Transverse colon (tissue), 4 donors: ENCODE data around the gene SNX13. TPM values are rescaled to one million over a fixed set of nuclear protein-coding genes. Genes with fewer than 3 reads are reported as not detected.

Source experiments
- DNase-seq: peaks from one replicate; pipeline ENCODE4 v3.0.0-alpha.2; 2019
- H3K27ac ChIP-seq, 4 donors: fragments of 200-600 bp; sonication (generic); 2 replicates each; pipeline ENCODE4 v1.5.1; 2016 to 2018; ENCODE audit warnings: inconsistent platforms in 4 of 4
- H3K27me3 ChIP-seq: fragments of 200-600 bp; sonication (generic); 2 replicates; pipeline ENCODE4 v1.5.1; 2017; ENCODE audit warnings: inconsistent platforms
- H3K36me3 ChIP-seq, 4 donors: fragments of 200-600 bp; sonication (generic); 2 replicates each; pipeline ENCODE4 v1.5.1; 2017 to 2019; ENCODE audit warnings: inconsistent platforms in 4 of 4
- H3K4me1 ChIP-seq, 4 donors: fragments of 200-600 bp; sonication (generic); 2 replicates each; pipeline ENCODE4 v1.5.1; 2017 to 2020; ENCODE audit warnings: inconsistent platforms in 4 of 4
- H3K4me3 ChIP-seq, 4 donors: fragments of 200-600 bp; sonication (generic); 1 replicate in 1 of 4; 2 replicates in 3 of 4; pipeline versions ENCODE4 v1.5.1 to v1.6.1; 2017 to 2019; ENCODE audit warnings: inconsistent platforms in 4 of 4
- H3K9me3 ChIP-seq, 2 donors: fragments of 200-600 bp; sonication (generic); 2 replicates each; pipeline ENCODE4 v1.5.1; 2017 to 2019; ENCODE audit warnings: inconsistent platforms in 2 of 2
- CTCF ChIP-seq, 5 experiments: fragments of 200-600 bp in 3 of 5; fragments of 450-650 bp in 2 of 5; sonication (generic) in 3 of 5; IDR thresholded peaks; 1 replicate in 2 of 5; 2 replicates in 3 of 5; pipeline ENCODE4 v1.5.1; 2016 to 2017; ENCODE audit warnings: antibody characterized with exemption in 5 of 5, inconsistent platforms in 3 of 5, mild to moderate bottlenecking in 2 of 5, moderate library complexity in 1 of 5
- EP300 ChIP-seq: sonication (generic); formaldehyde crosslinking; IDR thresholded peaks from one replicate; pipeline ENCODE4 v1.6.1; 2017; ENCODE audit warnings: antibody characterized with exemption, low read depth
- POLR2A ChIP-seq: fragments of 450-650 bp; IDR thresholded peaks from one replicate; pipeline ENCODE4 v1.6.1; 2016; ENCODE audit warnings: antibody characterized with exemption, mild to moderate bottlenecking, moderate library complexity
- POLR2AphosphoS5 ChIP-seq, 3 donors: sonication (generic); formaldehyde crosslinking; IDR thresholded peaks; one replicate each; pipeline ENCODE4 v1.6.1; 2016; ENCODE audit warnings: antibody characterized with exemption in 3 of 3
- WGBS, 2 donors: methylation state at CpG; one replicate each; pipeline ENCODE4 v1.1.5; 2018; ENCODE audit warnings: low coverage in 1 of 2; 5-methylcytosine and 5-hydroxymethylcytosine counted together
- in situ Hi-C, 4 donors: fragments of 200-750 bp; cut with MboI; loops; one replicate each; pipeline versions ENCODE4 v1.15.0 to v1.15.1; 2017; ENCODE audit warnings: low sequenced_read_pairs in 3 of 4, low pct_ligation_motif_present in 1 of 4, low pct_unique_long_range_greater_than_20kb in 1 of 4
- intact Hi-C: fragments of 100-400 bp; cut with DNase I; formaldehyde crosslinking; loops from one replicate; pipeline ENCODE4 v1.15.1; 2023; ENCODE audit warnings: low total_unique reads
- total RNA-seq, 4 donors: library from RNA; depleted of rRNA; stranded (reverse); fragments of >200 nt; gene quantifications; one replicate each; pipeline ENCODE4 v1.1.0, GENCODE V29; 2016

Gene SNX13
- total RNA-seq, 4 donors from 2014 or later, result 11.3 to 83.8 (median 69.0) TPM

GRCh38 chr7:17770710-17771375 lies 169.5 kb downstream of the SNX13 start:
- in situ Hi-C loops, result loop anchor here in 1 of 4 donors (10.0 kb wide), 1 partner anchor 574 kb away; no protein-coding TSS in a partner anchor
- H3K27me3 ChIP-seq, result no peaks in the 10 kb centered on the region
- TF ChIP-seq EP300, result no peak
- no peak for TF ChIP-seq CTCF (IDR thresholded peaks at IDR 0.05)
- TF ChIP-seq POLR2AphosphoS5 (IDR thresholded peaks at IDR 0.05), result no peak
- TF ChIP-seq POLR2A, result no peak
- DNase-seq, result no peak
- no peak overlapping the region for H3K27ac ChIP-seq
- 69 to 71% methylated on average over 3 to 4 of the region's 4 CpGs for WGBS, 2 donors
- no peaks in the 10 kb centered on the region for H3K9me3 ChIP-seq
- intact Hi-C loops, result no loop called here
- H3K4me3 ChIP-seq, result no peak overlapping the region
- peaks cover 0 to 10% (median 0%) of the 10 kb centered on the region in 4 donors for H3K4me1 ChIP-seq
- H3K36me3 ChIP-seq, result no peaks in the 10 kb centered on the region

GRCh38 chr7:17769918-17770317 lies 170.4 kb downstream of the SNX13 start:
- 7 to 14% methylated on average over 1 to 2 of the region's 2 CpGs for WGBS, 2 donors
- H3K27me3 ChIP-seq, result no peaks in the 10 kb centered on the region
- no peaks in the 10 kb centered on the region for H3K9me3 ChIP-seq
- intact Hi-C loops, result no loop called here
- in situ Hi-C loops, result loop anchor here in 1 of 4 donors (10.0 kb wide), 1 partner anchor 575 kb away; no protein-coding TSS in a partner anchor
- peak; percentile 61 for DNase-seq
- no peaks in the 10 kb centered on the region for H3K36me3 ChIP-seq
- peaks cover 0 to 10% (median 0%) of the 10 kb centered on the region in 4 donors for H3K4me1 ChIP-seq
- no peak overlapping the region for H3K4me3 ChIP-seq
- TF ChIP-seq POLR2A, result no peak
- peak; percentile 51 to 62 (median 56) for TF ChIP-seq CTCF (IDR thresholded peaks at IDR 0.05)
- no peak overlapping the region for H3K27ac ChIP-seq

GRCh38 chr7:17758008-17758407 lies 182.3 kb downstream of the SNX13 start:
- 90 to 92% methylated on average over 3 of the region's 3 CpGs for WGBS, 2 donors

GRCh38 chr7:17746020-17746530 lies 194.2 kb downstream of the SNX13 start:
- H3K9me3 ChIP-seq, result no peaks in the 10 kb centered on the region
- 79 to 94% methylated on average over 2 of the region's 2 CpGs for WGBS, 2 donors
- no peak overlapping the region for H3K4me3 ChIP-seq
- no peak overlapping the region for H3K27ac ChIP-seq
- no peaks in the 10 kb centered on the region for H3K36me3 ChIP-seq
- TF ChIP-seq CTCF (IDR thresholded peaks at IDR 0.05) (no peak), POLR2A (no peak), EP300 (no peak), POLR2AphosphoS5 (IDR thresholded peaks at IDR 0.05) (no peak)
- DNase-seq, result no peak
- in situ Hi-C loops, result no loop called here
- no peaks in the 10 kb centered on the region for H3K4me1 ChIP-seq
- H3K27me3 ChIP-seq, result no peaks in the 10 kb centered on the region
- intact Hi-C loops, result no loop called here

More at GRCh38 chr7:17758008-17758407, 182.3 kb downstream of the SNX13 start:
- no peaks in the 10 kb centered on the region for H3K27me3 ChIP-seq
- in situ Hi-C loops, result no loop called here
- TF ChIP-seq POLR2A (no peak), POLR2AphosphoS5 (IDR thresholded peaks at IDR 0.05) (no peak), CTCF (IDR thresholded peaks at IDR 0.05) (no peak), EP300 (no peak)
- H3K36me3 ChIP-seq, result no peaks in the 10 kb centered on the region
- no peaks in the 10 kb centered on the region for H3K9me3 ChIP-seq
- no peak overlapping the region for H3K27ac ChIP-seq
- no peak overlapping the region for H3K4me3 ChIP-seq
- intact Hi-C loops, result no loop called here
- H3K4me1 ChIP-seq, result no peaks in the 10 kb centered on the region
- no peak for DNase-seq
